Gastrocnemius medialis (tissue), 4 donors: ENCODE measurements around the gene FAM174B. TPM values are rescaled to one million over a fixed set of nuclear protein-coding genes. Genes with fewer than 3 reads are reported as not detected.

Experiments
- ATAC-seq, 2 donors: fragments of 150-250 bp; one replicate each; pipeline ENCODE4 v1.9.1; 2016
- DNase-seq, 2 donors: peaks; one replicate each; pipeline ENCODE4 v3.0.0-alpha.2; 2019
- H3K27ac ChIP-seq, 4 donors: fragments of 200-600 bp; sonication (generic); 1 replicate in 1 of 4; 2 replicates in 3 of 4; pipeline ENCODE4 v1.5.1; 2016 to 2018; ENCODE audit warnings: mild to moderate bottlenecking in 2 of 4, moderate library complexity in 1 of 4
- H3K27me3 ChIP-seq, 3 donors: fragments of 200-600 bp; sonication (generic) in 2 of 3; 1 replicate in 1 of 3; 2 replicates in 2 of 3; pipeline versions ENCODE4 v1.5.1 to v1.6.0; 2016 to 2019; ENCODE audit warnings: mild to moderate bottlenecking in 1 of 3, moderate library complexity in 1 of 3
- H3K36me3 ChIP-seq, 2 donors: fragments of 200-600 bp; sonication (generic) in 1 of 2; one replicate each; pipeline ENCODE4 v1.5.1; 2017 to 2018
- H3K4me1 ChIP-seq, 2 donors: fragments of 200-600 bp; sonication (generic) in 1 of 2; one replicate each; pipeline ENCODE4 v1.5.1; 2016 to 2017; ENCODE audit warnings: mild to moderate bottlenecking in 2 of 2
- H3K4me3 ChIP-seq, 4 donors: fragments of 200-600 bp; sonication (generic) in 3 of 4; 1 replicate in 1 of 4; 2 replicates in 3 of 4; pipeline ENCODE4 v1.5.1; 2016 to 2019; ENCODE audit warnings: mild to moderate bottlenecking in 2 of 4
- H3K9me3 ChIP-seq, 3 donors: fragments of 200-600 bp; sonication (generic) in 2 of 3; 1 replicate in 1 of 3; 2 replicates in 2 of 3; pipeline ENCODE4 v1.5.1; 2016 to 2019
- POLR2A ChIP-seq, 2 donors: fragments of 450-650 bp; IDR thresholded peaks; one replicate each; pipeline ENCODE4 v1.6.1; 2017; ENCODE audit warnings: antibody characterized with exemption in 2 of 2, mild to moderate bottlenecking in 2 of 2, moderate library complexity in 2 of 2
- in situ Hi-C, 4 donors: fragments of 200-750 bp; cut with MboI; loops; one replicate each; pipeline versions ENCODE4 v1.15.0 to v1.8.0; 2017; ENCODE audit warnings: low sequenced_read_pairs in 4 of 4
- intact Hi-C: fragments of 100-400 bp; cut with DNase I; formaldehyde crosslinking; loops from one replicate; pipeline ENCODE4 v1.15.1; 2023; ENCODE audit warnings: low total_unique reads
- total RNA-seq, 4 donors: library from RNA; depleted of rRNA; stranded (reverse); fragments of >200 nt; gene quantifications; one replicate each; pipeline versions ENCODE4 v1.1.0 to v1.2.3, GENCODE V29; 2016
- TF ChIP-seq, protein P1 (sequence below), 5 experiments: fragments of 450-650 bp in 3 of 5; fragments of 200-600 bp in 2 of 5; sonication (generic) in 2 of 5; IDR thresholded peaks in 4 of 5; conservative IDR thresholded peaks in 1 of 5; 1 replicate in 4 of 5; 2 replicates in 1 of 5; pipeline ENCODE4 v1.5.1; 2016 to 2019; ENCODE audit warnings: antibody characterized with exemption in 5 of 5, mild to moderate bottlenecking in 3 of 5, moderate library complexity in 3 of 5

The FAM174B gene
- total RNA-seq, 4 donors from 2014 or later = 7.6 to 22.5 (median 11.6) TPM

- Histone ChIP-seq H3K9me3 (no peaks in the 10 kb centered on the region), H3K27me3 (no peaks in the 10 kb centered on the region), H3K27ac (no peak overlapping the region), H3K4me1 (peaks cover 0 to 5% of the 10 kb centered on the region in 2 donors), H3K4me3 (no peak overlapping the region), H3K36me3 (peaks cover 0 to 5% of the 10 kb centered on the region in 2 donors)
- ATAC-seq (no peak), DNase-seq (no peak)
- TF ChIP-seq POLR2A (IDR thresholded peaks at IDR 0.05) = no peak
- TF ChIP-seq, protein P1, sequence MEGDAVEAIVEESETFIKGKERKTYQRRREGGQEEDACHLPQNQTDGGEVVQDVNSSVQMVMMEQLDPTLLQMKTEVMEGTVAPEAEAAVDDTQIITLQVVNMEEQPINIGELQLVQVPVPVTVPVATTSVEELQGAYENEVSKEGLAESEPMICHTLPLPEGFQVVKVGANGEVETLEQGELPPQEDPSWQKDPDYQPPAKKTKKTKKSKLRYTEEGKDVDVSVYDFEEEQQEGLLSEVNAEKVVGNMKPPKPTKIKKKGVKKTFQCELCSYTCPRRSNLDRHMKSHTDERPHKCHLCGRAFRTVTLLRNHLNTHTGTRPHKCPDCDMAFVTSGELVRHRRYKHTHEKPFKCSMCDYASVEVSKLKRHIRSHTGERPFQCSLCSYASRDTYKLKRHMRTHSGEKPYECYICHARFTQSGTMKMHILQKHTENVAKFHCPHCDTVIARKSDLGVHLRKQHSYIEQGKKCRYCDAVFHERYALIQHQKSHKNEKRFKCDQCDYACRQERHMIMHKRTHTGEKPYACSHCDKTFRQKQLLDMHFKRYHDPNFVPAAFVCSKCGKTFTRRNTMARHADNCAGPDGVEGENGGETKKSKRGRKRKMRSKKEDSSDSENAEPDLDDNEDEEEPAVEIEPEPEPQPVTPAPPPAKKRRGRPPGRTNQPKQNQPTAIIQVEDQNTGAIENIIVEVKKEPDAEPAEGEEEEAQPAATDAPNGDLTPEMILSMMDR (IDR thresholded peaks at IDR 0.05 in 4 of 5, conservative IDR thresholded peaks at IDR 0.05 in 1 of 5) = no peak
- in situ Hi-C loops = no loop called here
- intact Hi-C loops = no loop called here
Measured at GRCh38 chr15:92629975-92630626, 25.5 kb downstream of the FAM174B start.

- H3K27ac ChIP-seq = no peak overlapping the region
Measured at GRCh38 chr15:92629276-92629974, 26.1 kb downstream of the FAM174B start.

GRCh38 chr15:92627014-92627413, 28.6 kb downstream of the FAM174B start:
- in situ Hi-C loops = no loop called here
- Histone ChIP-seq H3K27me3 (no peaks in the 10 kb centered on the region), H3K36me3 (peaks cover 0 to 5% of the 10 kb centered on the region in 2 donors), H3K4me3 (no peak overlapping the region), H3K4me1 (peaks cover 20 to 26% of the 10 kb centered on the region in 2 donors), H3K27ac (no peak overlapping the region), H3K9me3 (no peaks in the 10 kb centered on the region)
- no peak for TF ChIP-seq POLR2A (IDR thresholded peaks at IDR 0.05)
- TF ChIP-seq, protein P1 (IDR thresholded peaks at IDR 0.05 in 4 of 5, conservative IDR thresholded peaks at IDR 0.05 in 1 of 5) = no peak
- no peak for ATAC-seq
- DNase-seq = no peak
- intact Hi-C loops = no loop called here

More at GRCh38 chr15:92629276-92629974, 26.1 kb downstream of the FAM174B start:
- ATAC-seq (no peak), DNase-seq (no peak)
- TF ChIP-seq, protein P1 (IDR thresholded peaks at IDR 0.05 in 4 of 5, conservative IDR thresholded peaks at IDR 0.05 in 1 of 5) = no peak
- no peak for TF ChIP-seq POLR2A (IDR thresholded peaks at IDR 0.05)
- H3K36me3 ChIP-seq = peaks cover 0 to 5% of the 10 kb centered on the region in 2 donors
- H3K9me3 ChIP-seq = no peaks in the 10 kb centered on the region
- intact Hi-C loops = no loop called here
- H3K4me1 ChIP-seq = peaks cover 5 to 9% of the 10 kb centered on the region in 2 donors
- H3K4me3 ChIP-seq = no peak overlapping the region
- H3K27me3 ChIP-seq = no peaks in the 10 kb centered on the region
- in situ Hi-C loops = no loop called here

- Histone ChIP-seq H3K4me3 (no peak overlapping the region), H3K27ac (peak overlapping the region; percentile 84 to 92 (median 90)), H3K4me1 (peaks cover 20 to 28% of the 10 kb centered on the region in 2 donors), H3K9me3 (no peaks in the 10 kb centered on the region), H3K36me3 (peaks cover 0 to 5% of the 10 kb centered on the region in 2 donors), H3K27me3 (no peaks in the 10 kb centered on the region)
- DNase-seq (no peak), ATAC-seq (no peak)
- intact Hi-C loops (loop anchor here (2.0 kb wide), 1 partner anchor 29 kb away; the partner anchor contains the start of gene FAM174B), in situ Hi-C loops (no loop called here)
- TF ChIP-seq, protein P1 (IDR thresholded peaks at IDR 0.05 in 4 of 5, conservative IDR thresholded peaks at IDR 0.05 in 1 of 5) = no peak
- TF ChIP-seq POLR2A (IDR thresholded peaks at IDR 0.05) = no peak
Measured at GRCh38 chr15:92625251-92625980, 30.2 kb downstream of the FAM174B start.
